Body of pancreas (tissue), 4 donors: ENCODE measurements around the gene PHTF2.

Experiments used
- CTCF ChIP-seq, 7 experiments: fragments of 450-650 bp in 4 of 7; fragments of 200-600 bp in 3 of 7; sonication (generic) in 3 of 7; IDR thresholded peaks; one replicate each; pipeline ENCODE4 v1.5.1; 2016 to 2019; ENCODE audit warnings: antibody characterized with exemption in 7 of 7
- POLR2A ChIP-seq, 3 donors: fragments of 450-650 bp; IDR thresholded peaks; one replicate each; pipeline ENCODE4 v1.6.1; 2016; ENCODE audit warnings: antibody characterized with exemption in 3 of 3, mild to moderate bottlenecking in 2 of 3

- TF ChIP-seq POLR2A (IDR thresholded peaks at IDR 0.05) (no peak), CTCF (IDR thresholded peaks at IDR 0.05) (no peak)
Measured at GRCh38 chr7:77982926-77983550, 184.5 kb downstream of the PHTF2 start.
